Skin epidermis (tissue), 12 donors: ENCODE data around the gene ZNF544.
"Not testable (repeated sequence)": the region's sequence is repeated elsewhere in the genome, so short reads cannot be mapped to it uniquely, and the experiment has no call there.

Experiments
- H3K27ac ChIP-seq, 21 experiments: fragments of 200-600 bp; sonication (generic) in 11 of 21; one replicate each; pipeline ENCODE4 v1.5.0; 2020; ENCODE audit warnings: mild to moderate bottlenecking in 3 of 21, inconsistent platforms in 2 of 21, moderate library complexity in 2 of 21
- H3K4me3 ChIP-seq, 7 experiments: fragments of 200-600 bp; sonication (generic) in 2 of 7; one replicate each; pipeline ENCODE4 v1.5.0; 2020; ENCODE audit warnings: inconsistent platforms in 2 of 7, mild to moderate bottlenecking in 2 of 7, moderate library complexity in 1 of 7

Gene ZNF544

DNA sequence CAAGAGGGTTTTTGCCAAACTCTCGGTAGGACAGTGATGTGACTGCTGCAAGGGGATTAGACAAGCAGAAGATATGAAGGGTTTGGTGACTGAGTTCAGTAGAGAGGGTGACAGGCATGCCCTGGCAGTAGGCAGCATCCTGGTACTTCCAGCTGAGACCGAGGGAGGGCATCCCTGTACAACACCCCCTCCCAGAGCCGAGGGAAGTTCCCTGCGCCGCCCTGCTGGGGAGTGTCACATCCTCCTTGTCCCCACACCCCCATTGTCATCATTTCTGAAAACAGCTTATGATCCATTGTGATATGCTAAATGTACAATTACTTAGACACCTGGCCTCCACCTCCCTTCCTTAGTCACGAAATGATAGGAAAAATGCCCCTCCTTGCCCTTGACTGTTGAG lies 14.6 kb downstream of the ZNF544 start:
- Histone ChIP-seq H3K27ac (no peak overlapping the region), H3K4me3 (no peak overlapping the region)

GRCh38 chr19:58248886-58249285 lies 20.2 kb downstream of the ZNF544 start:
- Histone ChIP-seq H3K27ac (no peak overlapping the region), H3K4me3 (no peak overlapping the region)

DNA sequence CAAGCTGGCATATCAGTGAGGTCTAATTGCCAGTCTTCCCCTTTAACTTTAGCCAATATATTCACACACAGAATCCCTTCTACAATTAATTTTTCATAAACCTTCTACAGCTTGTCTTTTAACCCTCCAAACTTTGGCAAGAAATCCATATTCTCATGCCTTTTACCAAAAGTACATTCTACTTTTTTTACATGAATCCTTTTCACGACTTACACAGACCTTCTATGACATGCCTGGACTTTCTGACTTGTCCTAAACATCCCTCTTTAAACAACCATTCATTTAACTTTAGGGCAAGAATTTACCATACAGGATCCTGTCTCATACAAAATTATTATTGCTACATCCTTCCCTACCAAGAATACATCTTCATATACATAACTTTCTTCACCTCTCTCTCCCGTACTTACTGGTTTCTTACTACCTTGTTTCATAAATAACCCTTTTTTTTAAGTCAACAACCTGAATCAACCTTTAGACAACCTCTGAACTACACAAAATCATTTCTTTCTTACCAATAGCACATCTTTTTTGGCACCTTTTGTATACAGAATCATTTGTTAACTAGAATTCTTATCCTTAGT lies 23.5 kb downstream of the ZNF544 start:
- H3K4me3 ChIP-seq, result no peak overlapping the region
- no peak overlapping the region for H3K27ac ChIP-seq

DNA sequence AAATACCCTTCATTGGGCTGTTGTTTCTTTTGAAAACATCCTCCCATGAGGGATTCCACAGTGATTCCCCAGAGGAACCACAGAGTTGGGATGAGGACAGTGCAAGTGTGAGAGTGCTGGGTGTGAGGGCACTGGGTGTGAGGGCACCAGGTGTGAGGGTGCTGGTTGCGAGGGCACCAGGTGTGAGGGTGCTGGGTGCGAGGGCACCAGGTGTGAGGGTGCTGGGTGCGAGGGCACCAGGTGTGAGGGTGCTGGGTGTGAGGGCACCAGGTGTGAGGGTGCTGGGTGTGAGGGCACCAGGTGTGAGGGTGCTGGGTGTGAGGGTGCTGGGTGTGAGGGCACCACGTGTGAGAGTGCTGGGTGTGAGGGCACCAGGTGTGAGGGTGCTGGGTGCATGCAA lies 29.5 kb downstream of the ZNF544 start:
- not testable (repeated sequence) for H3K4me3 ChIP-seq

GRCh38 chr19:58261600-58261967 lies 32.9 kb downstream of the ZNF544 start:
- Histone ChIP-seq H3K4me3 (no peak overlapping the region), H3K27ac (no peak overlapping the region)

More for the DNA sequence above, 29.5 kb downstream of the ZNF544 start:
- not testable (repeated sequence) for H3K27ac ChIP-seq

DNA sequence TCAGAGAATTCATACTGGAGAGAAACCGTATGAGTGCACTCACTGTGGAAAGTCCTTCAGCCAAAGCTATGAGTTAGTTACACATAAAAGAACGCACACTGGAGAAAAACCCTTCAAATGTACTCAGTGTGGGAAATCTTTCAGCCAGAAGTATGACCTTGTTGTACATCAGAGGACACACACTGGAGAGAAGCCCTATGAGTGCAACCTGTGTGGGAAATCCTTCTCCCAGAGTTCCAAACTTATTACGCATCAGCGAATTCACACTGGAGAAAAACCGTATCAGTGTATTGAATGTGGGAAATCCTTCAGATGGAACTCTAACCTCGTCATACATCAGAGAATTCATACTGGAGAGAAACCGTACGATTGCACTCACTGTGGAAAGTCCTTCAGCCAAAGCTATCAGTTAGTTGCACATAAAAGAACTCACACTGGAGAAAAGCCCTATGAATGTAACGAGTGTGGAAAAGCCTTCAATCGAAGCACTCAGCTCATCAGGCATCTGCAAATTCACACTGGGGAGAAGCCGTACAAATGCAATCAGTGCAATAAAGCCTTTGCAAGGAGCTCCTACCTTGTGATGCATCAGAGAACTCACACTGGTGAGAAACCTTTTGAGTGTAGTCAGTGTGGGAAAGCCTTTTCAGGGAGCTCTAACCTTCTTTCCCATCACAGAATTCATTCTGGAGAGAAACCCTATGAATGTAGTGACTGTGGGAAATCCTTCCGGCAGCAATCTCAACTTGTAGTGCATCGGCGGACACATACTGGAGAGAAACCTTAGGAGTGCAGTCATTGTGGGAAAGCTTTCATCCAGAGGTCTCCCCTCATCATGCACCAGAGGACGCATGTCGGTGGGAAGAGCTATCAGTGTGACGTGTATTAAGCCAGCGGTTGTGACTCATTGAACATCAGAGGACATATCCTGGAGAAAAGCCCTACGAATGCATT lies 33.5 kb downstream of the ZNF544 start:
- no peak overlapping the region for H3K27ac ChIP-seq
- no peak overlapping the region for H3K4me3 ChIP-seq

DNA sequence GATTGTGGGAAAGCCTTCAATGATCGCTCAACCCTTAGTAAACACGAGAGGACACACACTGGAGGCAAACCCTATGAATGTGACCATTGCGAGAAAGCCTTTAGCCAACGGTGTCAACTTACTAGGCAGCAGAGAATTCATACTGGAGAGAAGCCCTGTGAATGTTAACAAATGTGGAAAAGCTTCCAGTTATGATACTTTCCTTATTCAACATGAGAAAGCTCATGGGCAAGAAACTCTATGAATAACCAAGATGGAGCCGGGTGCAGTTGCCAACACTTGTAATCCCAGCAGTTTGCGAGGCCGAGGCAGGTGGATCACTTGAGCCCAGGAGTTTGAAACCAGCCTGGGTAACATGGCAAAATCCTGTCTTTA lies 34.2 kb downstream of the ZNF544 start:
- no peak overlapping the region for H3K27ac ChIP-seq

DNA sequence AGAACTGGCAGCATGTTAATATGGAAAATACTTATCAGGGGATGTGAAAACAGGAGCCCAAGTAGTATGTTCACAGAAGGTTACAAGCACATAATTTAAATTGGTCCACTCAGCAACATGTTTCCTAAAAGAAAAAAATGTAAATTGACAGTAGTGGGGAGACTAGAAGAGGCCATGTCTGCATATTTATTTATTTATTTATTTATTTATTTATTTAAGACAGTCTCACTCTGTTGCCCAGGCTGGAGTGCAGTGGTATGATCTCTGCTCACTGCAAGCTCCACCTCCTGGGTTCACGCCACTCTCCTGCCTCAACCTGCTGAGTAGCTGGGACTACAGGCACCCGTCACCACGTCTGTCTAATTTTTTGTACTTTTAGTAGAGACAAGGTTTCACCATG lies 36.4 kb downstream of the ZNF544 start:
- no peak overlapping the region for H3K4me3 ChIP-seq
- no peak overlapping the region for H3K27ac ChIP-seq

More for the DNA sequence above, 34.2 kb downstream of the ZNF544 start:
- H3K4me3 ChIP-seq, result no peak overlapping the region

DNA sequence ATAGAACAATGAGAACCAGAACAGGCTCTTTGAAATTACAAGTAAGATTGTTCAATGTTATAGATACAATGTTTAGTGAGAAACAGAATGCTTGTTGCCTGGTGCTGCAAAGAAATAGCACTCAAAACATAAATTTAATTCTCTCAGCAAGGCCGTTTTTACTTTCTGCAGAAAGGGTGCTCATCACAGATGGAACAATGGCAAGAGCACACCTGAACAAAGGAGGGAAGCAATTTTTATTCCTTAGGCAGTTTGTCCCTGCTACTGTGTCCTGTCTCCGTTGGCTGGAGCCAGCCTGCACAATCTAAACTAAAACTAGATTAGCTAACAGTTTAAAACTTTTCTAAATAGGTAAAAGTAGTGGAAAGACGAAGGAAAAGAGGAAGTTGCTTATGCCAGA lies 39.6 kb downstream of the ZNF544 start:
- Histone ChIP-seq H3K27ac (no peak overlapping the region), H3K4me3 (no peak overlapping the region)

- Histone ChIP-seq H3K4me3 (no peak overlapping the region), H3K27ac (no peak overlapping the region)
Measured at GRCh38 chr19:58274771-58275201, 46.1 kb downstream of the ZNF544 start.

DNA sequence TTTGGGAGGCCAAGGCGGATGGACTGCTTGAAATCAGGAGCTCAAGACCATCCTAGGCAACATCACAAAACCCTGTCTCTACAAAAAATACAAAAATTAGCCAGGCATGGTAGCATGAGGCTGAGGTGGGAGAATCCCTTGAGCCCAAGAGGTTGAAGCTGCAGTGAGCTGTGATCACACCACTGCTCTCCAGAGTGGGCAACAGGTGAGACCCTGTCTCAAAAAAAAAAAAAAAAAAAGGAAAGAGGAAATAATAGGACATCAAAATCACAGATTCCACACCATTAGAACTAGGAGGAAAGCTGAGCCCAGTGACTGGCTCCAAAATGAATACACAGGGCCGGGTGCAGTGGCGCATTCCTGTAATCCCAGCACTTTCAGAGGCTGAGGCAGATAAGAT lies 46.9 kb downstream of the ZNF544 start:
- Histone ChIP-seq H3K27ac (no peak overlapping the region), H3K4me3 (no peak overlapping the region)

GRCh38 chr19:58277197-58277596 lies 48.5 kb downstream of the ZNF544 start:
- peak overlapping the region in 1 of 7 experiments; percentile 95 for H3K4me3 ChIP-seq
- H3K27ac ChIP-seq, result no peak overlapping the region

GRCh38 chr19:58277748-58278540 lies 49.2 kb downstream of the ZNF544 start:
- peak overlapping the region; percentile 52 to 95 (median 82) for H3K4me3 ChIP-seq

DNA sequence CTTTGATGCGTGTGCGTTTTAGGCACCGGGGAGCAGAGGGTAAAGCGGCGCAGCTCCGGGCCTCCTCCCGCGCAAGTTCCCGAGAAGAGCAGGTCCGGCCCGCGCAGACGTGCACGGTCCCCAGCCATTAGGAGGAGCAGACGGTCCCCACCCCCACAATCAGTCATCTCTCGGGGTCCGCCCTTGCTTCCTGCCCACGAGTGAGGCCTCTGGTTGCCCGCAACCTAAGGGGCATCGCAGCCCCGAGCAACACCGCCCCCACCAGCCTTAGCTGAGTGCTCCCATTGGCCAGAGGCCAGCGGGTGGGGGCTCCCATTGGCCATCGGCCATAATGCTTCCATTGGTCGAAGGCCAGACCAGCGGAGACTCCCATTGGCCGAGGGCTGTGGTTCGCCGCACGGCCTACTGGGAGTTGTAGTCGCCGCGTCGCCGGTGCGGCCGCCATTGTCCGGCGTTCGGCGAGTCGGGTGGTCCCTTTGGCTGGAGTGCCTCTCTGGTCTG lies 49.9 kb downstream of the ZNF544 start, which contains the start of gene ZNF8:
Gene ZNF8 (plus strand): TSS at position 415 of the 501 bp plus-strand sequence. CDS start 127 bp downstream, outside the sequence.
- H3K27ac ChIP-seq, result peak within 1 kb of the TSS; percentile 61 to 97 (median 89)
- H3K4me3 ChIP-seq, result peak within 1 kb of the TSS; percentile 52 to 95 (median 82)

More at GRCh38 chr19:58277748-58278540, 49.2 kb downstream of the ZNF544 start:
- peak overlapping the region in 20 of 21 experiments; percentile 67 to 97 (median 89) for H3K27ac ChIP-seq

GRCh38 chr19:58279042-58279924 lies 50.6 kb downstream of the ZNF544 start:
- peak overlapping the region; percentile 52 to 95 (median 82) for H3K4me3 ChIP-seq

DNA sequence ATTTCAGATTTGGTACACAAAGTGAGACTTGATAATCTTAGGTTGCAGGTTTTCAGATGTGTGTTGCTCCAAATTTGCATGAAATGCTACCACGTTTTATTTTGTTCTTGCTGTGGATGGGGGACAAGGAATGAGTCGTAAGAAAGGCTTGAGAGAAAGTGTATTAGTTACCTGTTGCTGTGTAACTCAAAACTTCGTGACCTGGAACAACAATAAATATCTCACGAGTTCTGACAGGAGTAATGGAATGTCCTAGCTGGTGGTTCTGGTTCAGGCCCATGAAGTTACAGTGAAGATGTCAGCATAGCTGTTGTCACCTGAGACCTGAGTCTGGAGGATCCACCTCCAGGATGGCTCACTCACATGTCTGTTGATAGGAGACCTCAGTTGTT lies 51.2 kb downstream of the ZNF544 start:
- Histone ChIP-seq H3K4me3 (peak overlapping the region in 6 of 7 experiments; percentile 70 to 95 (median 84)), H3K27ac (peak overlapping the region in 2 of 21 experiments; percentile 87 to 95)

More at GRCh38 chr19:58279042-58279924, 50.6 kb downstream of the ZNF544 start:
- peak overlapping the region; percentile 61 to 97 (median 89) for H3K27ac ChIP-seq

DNA sequence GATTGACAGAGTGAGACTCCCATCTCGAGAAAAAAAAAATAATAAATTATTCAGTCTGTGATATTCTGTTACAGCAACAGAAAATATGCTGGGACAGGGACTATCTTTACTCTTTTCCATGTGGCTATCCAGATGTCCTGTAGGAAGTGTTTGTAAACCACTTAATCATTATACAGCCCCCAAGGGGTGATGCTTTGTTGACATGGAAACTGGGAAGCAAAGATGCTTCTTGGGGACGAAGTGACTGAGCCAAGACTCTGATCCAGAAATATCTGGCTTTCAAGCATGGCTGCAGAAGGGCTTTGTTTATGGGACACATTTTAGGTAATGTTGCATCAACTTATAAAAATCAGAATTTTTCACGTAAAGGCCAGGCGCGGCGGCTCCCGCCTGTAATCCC lies 55.5 kb downstream of the ZNF544 start:
- H3K27ac ChIP-seq, result no peak overlapping the region

DNA sequence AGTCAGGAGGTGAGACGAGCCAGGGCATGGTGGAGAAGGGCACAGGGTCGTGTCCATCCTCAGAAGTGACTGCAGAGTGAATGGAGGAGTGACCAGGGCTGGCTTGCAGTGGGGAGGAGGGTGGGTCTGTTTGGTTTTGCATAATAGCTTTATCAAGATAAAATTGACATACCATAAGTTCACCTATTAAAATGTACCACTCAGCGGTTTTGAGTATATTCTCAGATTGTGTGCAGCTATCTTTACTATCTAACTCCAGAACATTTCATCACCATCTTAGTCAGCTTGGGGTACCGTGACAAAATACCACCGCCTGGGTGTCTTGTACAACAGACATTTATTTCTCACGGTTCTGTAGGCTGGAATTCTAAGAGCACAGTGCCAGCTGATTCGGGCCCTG lies 63.2 kb downstream of the ZNF544 start:
- no peak overlapping the region for H3K4me3 ChIP-seq
- H3K27ac ChIP-seq, result no peak overlapping the region

More for the DNA sequence above, 55.5 kb downstream of the ZNF544 start:
- H3K4me3 ChIP-seq, result no peak overlapping the region
